Testis (tissue), 2 donors: ENCODE data around the gene COL11A1.

Experiments used
- CTCF ChIP-seq, 3 experiments: fragments of 450-650 bp in 2 of 3; fragments of 200-600 bp in 1 of 3; sonication (generic) in 1 of 3; IDR thresholded peaks; one replicate each; pipeline ENCODE4 v1.5.1; 2016 to 2019; ENCODE audit warnings: antibody characterized with exemption in 3 of 3, mild to moderate bottlenecking in 2 of 3, moderate library complexity in 1 of 3
- POLR2A ChIP-seq: fragments of 450-650 bp; IDR thresholded peaks from one replicate; pipeline ENCODE4 v1.6.1; 2017; ENCODE audit warnings: antibody characterized with exemption, mild to moderate bottlenecking, moderate library complexity

GRCh38 chr1:102872097-102872496, 236.2 kb downstream of the COL11A1 start:
- no peak for TF ChIP-seq CTCF (IDR thresholded peaks at IDR 0.05)
- no peak for TF ChIP-seq POLR2A
